ENCODE measurements around the gene HNRNPH1.
A peak's percentile ranks its signal among the peaks of the same experiment; 100 is the strongest.
"Not testable (repeated sequence)": the region's sequence is repeated elsewhere in the genome, so short reads cannot be mapped to it uniquely, and the experiment has no call there.

The HNRNPH1 gene, protein sequence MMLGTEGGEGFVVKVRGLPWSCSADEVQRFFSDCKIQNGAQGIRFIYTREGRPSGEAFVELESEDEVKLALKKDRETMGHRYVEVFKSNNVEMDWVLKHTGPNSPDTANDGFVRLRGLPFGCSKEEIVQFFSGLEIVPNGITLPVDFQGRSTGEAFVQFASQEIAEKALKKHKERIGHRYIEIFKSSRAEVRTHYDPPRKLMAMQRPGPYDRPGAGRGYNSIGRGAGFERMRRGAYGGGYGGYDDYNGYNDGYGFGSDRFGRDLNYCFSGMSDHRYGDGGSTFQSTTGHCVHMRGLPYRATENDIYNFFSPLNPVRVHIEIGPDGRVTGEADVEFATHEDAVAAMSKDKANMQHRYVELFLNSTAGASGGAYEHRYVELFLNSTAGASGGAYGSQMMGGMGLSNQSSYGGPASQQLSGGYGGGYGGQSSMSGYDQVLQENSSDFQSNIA
- total RNA-seq = 2,048 to 2,417 (median 2,205) reads per million in 3 donors

DNA sequence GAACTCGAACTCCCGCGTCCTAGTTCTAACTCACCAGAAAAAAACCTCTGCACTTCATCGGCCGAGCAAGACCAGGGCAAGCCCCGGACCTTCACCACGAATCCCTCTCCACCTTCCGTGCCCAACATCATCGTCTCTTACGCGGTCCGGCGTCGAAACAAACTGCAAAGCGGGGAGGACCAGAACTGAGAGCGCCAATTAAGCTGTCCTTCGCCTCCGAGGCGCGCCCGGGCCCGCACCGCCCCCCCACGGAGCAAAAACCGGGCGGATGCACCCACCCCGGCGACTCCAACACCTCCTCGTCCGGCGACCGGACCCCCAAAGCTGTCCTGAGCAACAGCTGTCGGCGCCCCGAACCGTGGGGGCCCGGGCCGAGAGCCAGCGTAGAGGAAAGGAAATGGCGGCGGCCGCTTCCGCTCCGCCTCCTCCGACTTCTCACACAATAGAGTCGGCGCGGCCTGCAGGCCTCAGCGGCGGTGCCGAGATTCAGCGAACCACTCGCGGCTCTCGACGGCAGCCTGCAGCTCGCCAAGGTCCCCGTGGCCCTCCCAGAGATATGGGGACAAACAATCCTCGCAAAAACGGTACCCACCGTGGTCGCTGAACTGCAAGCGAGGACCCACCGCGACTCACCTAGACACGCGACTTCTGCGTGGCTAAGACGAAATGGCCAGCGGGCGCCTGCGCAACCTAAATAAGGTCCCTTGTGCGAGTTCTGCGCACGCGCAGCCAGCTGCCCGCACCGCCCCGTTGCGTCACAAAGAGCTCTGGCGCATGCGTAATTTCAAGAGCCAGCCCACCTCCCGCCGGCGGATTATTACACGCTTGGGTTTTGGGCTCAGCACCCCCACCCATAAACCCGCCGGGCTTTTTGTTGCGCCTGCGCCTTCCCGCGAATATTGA, at the start of gene HNRNPH1:
Gene HNRNPH1, minus strand, starts transcription at position 669 of the 903 bp plus-strand sequence. Its CDS starts 538 bp downstream, at position 131.
- peak; percentile 98 to 99 (median 98) for DNase-seq
- Histone ChIP-seq H3K4me1 (ENCODE audit: control insufficient read depth, insufficient read depth, low read length, poor library complexity, severe bottlenecking) (peaks cover 33% of the 10 kb centered on the region), H3K4me3 (ENCODE audit: insufficient read depth, low read depth, low read length, poor library complexity, severe bottlenecking) (peak within 1 kb of the TSS; percentile 91)

DNA sequence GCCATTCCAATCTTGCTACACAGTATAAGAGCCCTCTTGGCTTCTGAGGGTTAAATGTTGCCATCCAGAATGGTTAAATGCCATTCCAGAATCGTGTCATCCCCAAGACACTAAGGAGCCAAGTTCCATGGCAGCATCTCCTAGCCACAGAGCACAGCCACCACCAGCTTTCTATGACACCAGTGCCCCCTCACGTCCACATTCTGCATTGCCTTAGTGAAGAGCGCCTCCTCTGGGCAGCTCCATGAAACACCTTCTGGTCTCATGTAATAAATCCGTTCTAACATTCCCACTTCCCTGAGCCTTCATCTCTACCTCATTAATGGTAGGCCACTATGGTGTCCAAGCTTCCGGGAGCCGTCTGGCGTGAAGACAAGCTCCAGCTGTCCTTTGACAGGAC, 44.9 kb upstream of the HNRNPH1 start:
- no peaks in the 10 kb centered on the region for H3K36me3 ChIP-seq (ENCODE audit: control insufficient read depth, insufficient read depth, low read length)
- no peak overlapping the region for H3K27ac ChIP-seq (ENCODE audit: insufficient read depth, low read length, poor library complexity, severe bottlenecking)
- H3K4me1 ChIP-seq (ENCODE audit: control insufficient read depth, insufficient read depth, low read length, poor library complexity, severe bottlenecking) = no peaks in the 10 kb centered on the region
- peak; percentile 9 to 23 (median 15) for DNase-seq
- no peak overlapping the region for H3K4me3 ChIP-seq (ENCODE audit: insufficient read depth, low read depth, low read length, poor library complexity, severe bottlenecking)
- H3K9me3 ChIP-seq (ENCODE audit: control insufficient read depth, low read length) = no peaks in the 10 kb centered on the region
- H3K27me3 ChIP-seq (replicated peaks; ENCODE audit: control insufficient read depth, insufficient read depth, low read length, poor library complexity, severe bottlenecking) = no peaks in the 10 kb centered on the region

More for the DNA sequence above, at the start of gene HNRNPH1:
- no peaks in the 10 kb centered on the region for H3K9me3 ChIP-seq (ENCODE audit: control insufficient read depth, low read length)
- peak within 1 kb of the TSS; percentile 97 for H3K27ac ChIP-seq (ENCODE audit: insufficient read depth, low read length, poor library complexity, severe bottlenecking)
- no peaks in the 10 kb centered on the region for H3K27me3 ChIP-seq (replicated peaks; ENCODE audit: control insufficient read depth, insufficient read depth, low read length, poor library complexity, severe bottlenecking)
- H3K36me3 ChIP-seq (ENCODE audit: control insufficient read depth, insufficient read depth, low read length) = peaks cover 41% of the 10 kb centered on the region

DNA sequence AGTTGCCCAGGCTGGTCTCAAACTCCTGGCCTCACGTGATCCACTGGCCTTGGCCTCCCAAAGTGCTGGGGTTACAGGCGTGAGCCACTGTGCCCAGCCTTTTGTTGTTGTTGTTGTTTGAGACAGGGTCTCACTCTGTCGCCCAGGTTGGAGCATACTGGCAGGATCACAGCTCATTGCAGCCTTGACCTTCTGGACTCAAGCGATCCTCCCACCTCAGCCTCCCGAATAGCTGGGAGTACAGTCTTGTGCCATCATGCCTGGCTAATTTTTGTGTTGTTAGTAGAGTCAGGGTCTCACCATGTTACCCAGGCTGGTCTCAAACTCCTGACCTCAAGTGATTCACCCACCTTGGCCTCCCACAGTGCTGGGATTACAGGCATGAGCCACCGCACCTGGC, 38.2 kb upstream of the HNRNPH1 start:
- not testable (repeated sequence) for H3K27me3 ChIP-seq (replicated peaks; ENCODE audit: control insufficient read depth, insufficient read depth, low read length, poor library complexity, severe bottlenecking); H3K4me1 ChIP-seq (ENCODE audit: control insufficient read depth, insufficient read depth, low read length, poor library complexity, severe bottlenecking); DNase-seq; H3K9me3 ChIP-seq (ENCODE audit: control insufficient read depth, low read length); H3K4me3 ChIP-seq (ENCODE audit: insufficient read depth, low read depth, low read length, poor library complexity, severe bottlenecking); H3K27ac ChIP-seq (ENCODE audit: insufficient read depth, low read length, poor library complexity, severe bottlenecking); H3K36me3 ChIP-seq (ENCODE audit: control insufficient read depth, insufficient read depth, low read length)

DNA sequence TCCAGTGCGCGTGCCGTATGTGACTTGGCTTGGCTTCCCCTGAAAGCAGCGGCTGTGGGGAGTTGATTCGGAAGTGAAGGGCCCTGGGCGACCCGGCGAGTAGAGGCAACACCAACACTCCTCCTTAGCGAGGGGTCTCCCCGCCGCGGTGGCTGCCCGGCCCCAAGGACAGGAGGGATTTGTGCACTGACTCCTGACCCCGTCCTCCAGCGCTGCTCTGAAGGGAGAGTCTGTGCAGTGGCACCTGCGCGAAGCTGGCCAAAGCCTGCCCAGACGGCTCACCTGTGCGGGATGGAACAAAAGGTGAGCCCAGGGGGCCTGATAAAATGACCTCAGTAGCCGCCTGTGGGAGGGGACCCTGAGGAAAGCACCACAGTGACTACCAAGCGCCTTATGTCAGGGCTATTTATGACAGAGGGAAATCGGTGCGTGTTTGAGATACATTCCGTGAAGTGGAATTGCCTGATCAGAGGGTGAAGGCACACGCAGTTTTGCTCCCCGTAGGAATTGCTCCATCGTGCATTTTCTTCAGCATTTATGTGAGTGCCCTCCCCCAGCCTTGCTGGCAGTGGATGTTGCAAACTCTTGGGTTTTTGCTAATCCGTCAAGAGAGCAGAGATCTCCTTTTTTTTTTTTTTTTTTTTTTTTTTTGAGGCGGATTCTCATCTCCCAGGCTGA, 34.8 kb upstream of the HNRNPH1 start:
- not testable (repeated sequence) for H3K4me1 ChIP-seq (ENCODE audit: control insufficient read depth, insufficient read depth, low read length, poor library complexity, severe bottlenecking); H3K27me3 ChIP-seq (replicated peaks; ENCODE audit: control insufficient read depth, insufficient read depth, low read length, poor library complexity, severe bottlenecking); H3K27ac ChIP-seq (ENCODE audit: insufficient read depth, low read length, poor library complexity, severe bottlenecking); DNase-seq; H3K36me3 ChIP-seq (ENCODE audit: control insufficient read depth, insufficient read depth, low read length); H3K9me3 ChIP-seq (ENCODE audit: control insufficient read depth, low read length)
- H3K4me3 ChIP-seq (ENCODE audit: insufficient read depth, low read depth, low read length, poor library complexity, severe bottlenecking) = peak overlapping the region; percentile 35

DNA sequence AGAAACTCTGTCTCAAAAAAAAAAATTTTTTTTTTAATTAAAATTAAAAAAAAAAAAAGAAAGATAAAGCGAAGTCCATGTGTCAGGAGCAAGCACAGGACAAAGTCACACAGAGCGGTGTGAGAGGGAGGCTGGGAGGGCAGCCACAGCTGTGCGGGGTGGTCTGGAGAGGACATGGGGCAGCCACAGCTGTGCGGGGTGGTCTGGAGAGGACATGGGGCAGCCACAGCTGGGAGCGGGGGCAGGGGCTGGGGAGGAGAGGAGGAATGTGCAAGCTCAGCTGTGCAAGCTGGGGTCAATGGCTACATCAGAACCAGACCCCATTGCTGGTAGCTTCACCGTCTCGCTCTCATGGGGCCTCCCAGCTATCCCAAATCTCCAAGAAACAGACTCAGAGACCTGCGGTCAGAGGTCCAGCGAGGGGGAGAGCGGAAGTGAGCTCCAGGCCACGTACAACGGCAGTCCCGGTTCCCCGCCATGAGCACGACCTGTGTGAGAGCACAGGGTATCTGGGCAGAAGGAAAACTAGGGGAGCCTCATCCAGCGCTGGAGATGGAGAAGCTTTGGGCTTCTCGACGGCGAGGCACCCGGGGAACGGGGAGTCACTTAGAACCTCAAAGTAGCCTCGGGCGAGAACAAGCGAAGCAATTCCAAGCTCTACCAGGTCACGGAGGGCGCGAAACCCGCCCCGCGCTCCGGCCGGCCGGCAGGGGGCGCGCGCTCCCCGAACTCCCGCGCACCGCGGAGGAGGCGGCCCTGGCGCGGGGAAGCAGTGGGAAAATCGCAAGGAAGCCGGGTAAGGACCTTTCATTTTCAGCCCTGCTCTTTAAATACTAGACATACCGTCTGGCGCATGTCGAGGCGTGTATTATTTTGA, 34.1 kb upstream of the HNRNPH1 start:
- not testable (repeated sequence) for DNase-seq; H3K4me3 ChIP-seq (ENCODE audit: insufficient read depth, low read depth, low read length, poor library complexity, severe bottlenecking); H3K9me3 ChIP-seq (ENCODE audit: control insufficient read depth, low read length); H3K4me1 ChIP-seq (ENCODE audit: control insufficient read depth, insufficient read depth, low read length, poor library complexity, severe bottlenecking); H3K27me3 ChIP-seq (replicated peaks; ENCODE audit: control insufficient read depth, insufficient read depth, low read length, poor library complexity, severe bottlenecking); H3K36me3 ChIP-seq (ENCODE audit: control insufficient read depth, insufficient read depth, low read length); H3K27ac ChIP-seq (ENCODE audit: insufficient read depth, low read length, poor library complexity, severe bottlenecking)

DNA sequence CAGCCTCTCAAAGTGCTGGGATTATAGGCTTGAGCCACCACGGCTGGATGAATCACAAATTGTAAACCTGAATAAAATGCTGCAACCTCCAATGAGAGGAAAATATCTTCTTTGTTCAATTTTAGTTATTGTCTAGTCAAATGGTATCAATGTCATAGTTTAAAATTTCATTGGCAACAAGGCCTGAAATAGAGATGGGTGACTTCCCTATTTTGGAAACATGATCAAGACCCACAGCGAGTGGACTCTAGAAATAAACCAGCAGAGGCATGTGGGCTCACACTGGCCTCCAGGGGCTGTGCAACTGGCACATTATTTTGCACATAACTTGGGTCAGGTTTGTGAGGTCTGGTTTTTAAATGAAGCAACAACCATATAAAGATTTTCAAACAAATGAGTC, 29.7 kb upstream of the HNRNPH1 start:
- not testable (repeated sequence) for H3K4me1 ChIP-seq (ENCODE audit: control insufficient read depth, insufficient read depth, low read length, poor library complexity, severe bottlenecking); H3K4me3 ChIP-seq (ENCODE audit: insufficient read depth, low read depth, low read length, poor library complexity, severe bottlenecking); DNase-seq; H3K27ac ChIP-seq (ENCODE audit: insufficient read depth, low read length, poor library complexity, severe bottlenecking); H3K9me3 ChIP-seq (ENCODE audit: control insufficient read depth, low read length); H3K27me3 ChIP-seq (replicated peaks; ENCODE audit: control insufficient read depth, insufficient read depth, low read length, poor library complexity, severe bottlenecking); H3K36me3 ChIP-seq (ENCODE audit: control insufficient read depth, insufficient read depth, low read length)

DNA sequence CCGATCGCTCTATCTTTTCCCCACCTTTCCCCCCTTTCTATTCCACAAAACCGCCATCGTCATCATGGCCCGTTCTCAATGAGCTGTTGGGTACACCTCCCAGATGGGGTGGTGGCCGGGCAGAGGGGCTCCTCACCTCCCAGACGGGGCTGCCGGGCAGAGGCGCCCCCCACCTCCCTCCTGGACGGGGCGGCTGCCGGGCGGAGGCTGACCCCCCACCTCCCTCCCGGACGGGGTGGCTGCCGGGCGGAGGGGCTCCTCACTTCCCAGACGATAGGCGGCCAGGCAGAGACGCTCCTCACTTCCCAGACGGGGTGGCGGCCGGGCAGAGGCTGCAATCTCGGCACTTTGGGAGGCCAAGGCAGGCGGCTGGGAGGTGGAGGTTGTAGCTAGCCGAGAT, 26.8 kb upstream of the HNRNPH1 start:
- not testable (repeated sequence) for H3K27me3 ChIP-seq (replicated peaks; ENCODE audit: control insufficient read depth, insufficient read depth, low read length, poor library complexity, severe bottlenecking); H3K9me3 ChIP-seq (ENCODE audit: control insufficient read depth, low read length); H3K4me1 ChIP-seq (ENCODE audit: control insufficient read depth, insufficient read depth, low read length, poor library complexity, severe bottlenecking); H3K36me3 ChIP-seq (ENCODE audit: control insufficient read depth, insufficient read depth, low read length); H3K27ac ChIP-seq (ENCODE audit: insufficient read depth, low read length, poor library complexity, severe bottlenecking); H3K4me3 ChIP-seq (ENCODE audit: insufficient read depth, low read depth, low read length, poor library complexity, severe bottlenecking); DNase-seq

DNA sequence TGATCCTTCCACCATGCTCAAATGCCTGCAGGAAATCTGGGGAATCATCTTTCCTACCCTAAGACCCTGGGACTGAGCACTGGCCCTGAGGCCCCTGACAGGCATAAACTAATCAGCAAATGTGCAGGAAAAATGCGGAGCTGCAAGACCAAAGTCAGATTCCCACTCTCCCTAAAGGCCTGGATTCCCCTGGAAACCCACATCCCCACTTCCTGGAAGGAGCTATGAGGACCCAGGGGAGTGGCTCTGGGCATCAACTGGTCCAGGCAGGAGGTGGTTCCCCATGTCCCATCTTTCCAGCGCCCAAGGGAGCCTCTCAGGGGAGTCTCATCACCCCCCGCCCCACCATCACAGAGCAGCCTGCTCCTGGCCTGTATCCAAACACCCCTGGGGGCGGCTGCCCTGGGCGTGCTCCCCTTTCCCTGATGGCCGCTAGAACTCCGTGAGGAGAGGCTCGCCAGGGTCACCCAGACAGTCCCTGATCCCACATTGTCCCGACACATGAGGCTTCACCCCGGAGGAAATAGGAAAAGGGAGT, 25.8 kb upstream of the HNRNPH1 start:
- H3K9me3 ChIP-seq (ENCODE audit: control insufficient read depth, low read length); H3K36me3 ChIP-seq (ENCODE audit: control insufficient read depth, insufficient read depth, low read length); H3K27ac ChIP-seq (ENCODE audit: insufficient read depth, low read length, poor library complexity, severe bottlenecking); H3K27me3 ChIP-seq (replicated peaks; ENCODE audit: control insufficient read depth, insufficient read depth, low read length, poor library complexity, severe bottlenecking); H3K4me3 ChIP-seq (ENCODE audit: insufficient read depth, low read depth, low read length, poor library complexity, severe bottlenecking); H3K4me1 ChIP-seq (ENCODE audit: control insufficient read depth, insufficient read depth, low read length, poor library complexity, severe bottlenecking); DNase-seq: not testable (repeated sequence)

DNA sequence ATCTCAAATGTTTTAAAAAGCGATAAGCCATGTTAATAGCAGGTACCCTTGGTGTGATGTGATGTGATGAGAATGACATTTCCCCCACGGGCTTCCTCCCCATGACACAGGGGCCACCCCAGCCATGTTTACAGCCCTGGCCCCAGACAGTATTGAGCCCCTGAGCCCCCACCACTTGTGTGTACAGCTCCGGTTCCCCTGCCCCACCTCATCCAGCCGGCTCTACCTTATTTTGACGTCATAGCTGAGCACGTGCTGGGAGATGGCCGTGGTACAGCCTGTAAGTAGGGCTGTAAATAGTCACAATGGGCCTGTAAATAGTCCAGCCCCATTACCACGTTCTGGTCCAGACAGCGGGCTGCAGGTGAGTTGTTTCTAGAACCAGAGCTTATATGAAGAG, 24.9 kb upstream of the HNRNPH1 start:
- Histone ChIP-seq H3K27ac (ENCODE audit: insufficient read depth, low read length, poor library complexity, severe bottlenecking) (no peak overlapping the region), H3K27me3 (replicated peaks; ENCODE audit: control insufficient read depth, insufficient read depth, low read length, poor library complexity, severe bottlenecking) (no peaks in the 10 kb centered on the region), H3K4me1 (ENCODE audit: control insufficient read depth, insufficient read depth, low read length, poor library complexity, severe bottlenecking) (no peaks in the 10 kb centered on the region), H3K4me3 (ENCODE audit: insufficient read depth, low read depth, low read length, poor library complexity, severe bottlenecking) (no peak overlapping the region), H3K36me3 (ENCODE audit: control insufficient read depth, insufficient read depth, low read length) (no peaks in the 10 kb centered on the region), H3K9me3 (ENCODE audit: control insufficient read depth, low read length) (no peaks in the 10 kb centered on the region)
- no peak for DNase-seq

All from effector memory CD4-positive, alpha-beta T cell (primary cell).